Measurements from ENCODE around the gene LMNTD1.

Gene LMNTD1

GRCh38 chr12:25549120-25549519 is 4.0 kb downstream of the LMNTD1 start:
- no peak for TF ChIP-seq GLI4 (tag by site-specific recombination; IDR thresholded peaks at IDR 0.05)
- no peak for TF ChIP-seq ZNF114 (tag by site-specific recombination; IDR thresholded peaks at IDR 0.05)
- TF ChIP-seq ZNF133 (tag by site-specific recombination; IDR thresholded peaks at IDR 0.05) = no peak
- no peak for TF ChIP-seq ZBTB21 (tag by site-specific recombination; IDR thresholded peaks at IDR 0.05)
- TF ChIP-seq TCF7L2 (IDR thresholded peaks at IDR 0.05; ENCODE audit: borderline replicate concordance, low read depth, low read length) = no peak
- no peak for TF ChIP-seq ZNF488 (tag by site-specific recombination; IDR thresholded peaks at IDR 0.05)
- TF ChIP-seq, protein P1, sequence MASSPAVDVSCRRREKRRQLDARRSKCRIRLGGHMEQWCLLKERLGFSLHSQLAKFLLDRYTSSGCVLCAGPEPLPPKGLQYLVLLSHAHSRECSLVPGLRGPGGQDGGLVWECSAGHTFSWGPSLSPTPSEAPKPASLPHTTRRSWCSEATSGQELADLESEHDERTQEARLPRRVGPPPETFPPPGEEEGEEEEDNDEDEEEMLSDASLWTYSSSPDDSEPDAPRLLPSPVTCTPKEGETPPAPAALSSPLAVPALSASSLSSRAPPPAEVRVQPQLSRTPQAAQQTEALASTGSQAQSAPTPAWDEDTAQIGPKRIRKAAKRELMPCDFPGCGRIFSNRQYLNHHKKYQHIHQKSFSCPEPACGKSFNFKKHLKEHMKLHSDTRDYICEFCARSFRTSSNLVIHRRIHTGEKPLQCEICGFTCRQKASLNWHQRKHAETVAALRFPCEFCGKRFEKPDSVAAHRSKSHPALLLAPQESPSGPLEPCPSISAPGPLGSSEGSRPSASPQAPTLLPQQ (tag by site-specific recombination; IDR thresholded peaks at IDR 0.05) = no peak
- no peak for TF ChIP-seq ZNF654 (tag by site-specific recombination; IDR thresholded peaks at IDR 0.05; ENCODE audit: low read depth)
- no peak for TF ChIP-seq MEIS1 (CRISPR knock-in tag; IDR thresholded peaks at IDR 0.05; ENCODE audit: borderline replicate concordance)
- no peak for TF ChIP-seq ZNF140 (tag by site-specific recombination; IDR thresholded peaks at IDR 0.05)
- TF ChIP-seq ZFP37 (tag by site-specific recombination; IDR thresholded peaks at IDR 0.05) = no peak
- TF ChIP-seq ZNF202 (tag by site-specific recombination; IDR thresholded peaks at IDR 0.05; ENCODE audit: borderline replicate concordance) = no peak
- no peak for TF ChIP-seq KLF10 (tag by site-specific recombination; IDR thresholded peaks at IDR 0.05)
- TF ChIP-seq, protein P2, sequence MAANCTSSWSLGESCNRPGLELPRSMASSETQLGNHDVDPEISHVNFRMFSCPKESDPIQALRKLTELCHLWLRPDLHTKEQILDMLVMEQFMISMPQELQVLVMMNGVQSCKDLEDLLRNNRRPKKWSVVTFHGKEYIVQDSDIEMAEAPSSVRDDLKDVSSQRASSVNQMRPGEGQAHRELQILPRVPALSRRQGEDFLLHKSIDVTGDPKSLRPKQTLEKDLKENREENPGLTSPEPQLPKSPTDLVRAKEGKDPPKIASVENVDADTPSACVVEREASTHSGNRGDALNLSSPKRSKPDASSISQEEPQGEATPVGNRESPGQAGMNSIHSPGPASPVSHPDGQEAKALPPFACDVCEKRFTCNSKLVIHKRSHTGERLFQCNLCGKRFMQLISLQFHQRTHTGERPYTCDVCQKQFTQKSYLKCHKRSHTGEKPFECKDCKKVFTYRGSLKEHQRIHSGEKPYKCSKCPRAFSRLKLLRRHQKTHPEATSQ (tag by site-specific recombination; IDR thresholded peaks at IDR 0.05) = no peak
- no peak for TF ChIP-seq HOXC10 (CRISPR knock-in tag; IDR thresholded peaks at IDR 0.05)
- no peak for TF ChIP-seq ZNF148 (tag by site-specific recombination; IDR thresholded peaks at IDR 0.05; ENCODE audit: borderline replicate concordance)
- no peak for TF ChIP-seq ZNF530 (tag by site-specific recombination; IDR thresholded peaks at IDR 0.05; ENCODE audit: low read depth)
- TF ChIP-seq, protein P3, sequence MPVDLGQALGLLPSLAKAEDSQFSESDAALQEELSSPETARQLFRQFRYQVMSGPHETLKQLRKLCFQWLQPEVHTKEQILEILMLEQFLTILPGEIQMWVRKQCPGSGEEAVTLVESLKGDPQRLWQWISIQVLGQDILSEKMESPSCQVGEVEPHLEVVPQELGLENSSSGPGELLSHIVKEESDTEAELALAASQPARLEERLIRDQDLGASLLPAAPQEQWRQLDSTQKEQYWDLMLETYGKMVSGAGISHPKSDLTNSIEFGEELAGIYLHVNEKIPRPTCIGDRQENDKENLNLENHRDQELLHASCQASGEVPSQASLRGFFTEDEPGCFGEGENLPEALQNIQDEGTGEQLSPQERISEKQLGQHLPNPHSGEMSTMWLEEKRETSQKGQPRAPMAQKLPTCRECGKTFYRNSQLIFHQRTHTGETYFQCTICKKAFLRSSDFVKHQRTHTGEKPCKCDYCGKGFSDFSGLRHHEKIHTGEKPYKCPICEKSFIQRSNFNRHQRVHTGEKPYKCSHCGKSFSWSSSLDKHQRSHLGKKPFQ (tag by site-specific recombination; IDR thresholded peaks at IDR 0.05) = no peak
- Histone ChIP-seq H3K4me1 (ENCODE audit: control insufficient read depth, insufficient read depth, low read length) (no peaks in the 10 kb centered on the region), H3K36me3 (ENCODE audit: control insufficient read depth in 2 of 2, insufficient read depth in 1 of 2, low read length in 2 of 2) (no peaks in the 10 kb centered on the region), H3K27ac (ENCODE audit: extremely low read depth, low read depth, low read length) (no peak overlapping the region), H3K9me3 (ENCODE audit: control insufficient read depth, insufficient read depth, low read depth, low read length) (no peaks in the 10 kb centered on the region), H3K4me3 (ENCODE audit: low read depth, low read length) (no peak overlapping the region)
- ChIA-PET CTCF (no interaction called here), POLR2A (no interaction called here)

DNA sequence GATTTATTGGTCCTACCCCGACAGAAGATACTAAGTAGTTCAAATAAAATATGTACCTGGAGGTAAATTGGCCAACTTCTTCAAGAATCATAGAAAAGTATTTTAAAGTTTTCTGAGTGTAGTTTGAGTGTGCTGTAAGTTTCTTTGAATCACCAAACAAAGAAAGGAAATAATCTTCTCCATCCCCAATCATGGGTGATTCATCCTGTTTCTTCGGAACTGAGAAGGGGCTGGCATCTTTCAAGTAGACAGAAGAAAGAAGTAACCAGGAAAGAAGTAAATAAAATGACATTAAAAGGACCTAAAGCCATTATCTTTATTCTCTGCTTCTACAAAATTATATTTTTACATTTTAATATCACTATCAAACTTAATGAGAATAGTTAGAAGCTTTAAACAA is 6.8 kb downstream of the LMNTD1 start:
- no peaks in the 10 kb centered on the region for H3K9me3 ChIP-seq (ENCODE audit: control insufficient read depth, insufficient read depth, low read depth, low read length)
- no peaks in the 10 kb centered on the region for H3K4me1 ChIP-seq (ENCODE audit: control insufficient read depth, insufficient read depth, low read length)
- ChIA-PET CTCF (interaction anchor here (1.9 kb wide), 1 partner anchor 110 kb away, joined by 5 read pairs; no protein-coding TSS in a partner anchor), POLR2A (no interaction called here)
- H3K4me3 ChIP-seq (ENCODE audit: low read depth, low read length) = no peak overlapping the region
- H3K27ac ChIP-seq (ENCODE audit: extremely low read depth, low read depth, low read length) = no peak overlapping the region
- no peaks in the 10 kb centered on the region for H3K36me3 ChIP-seq (ENCODE audit: control insufficient read depth in 2 of 2, insufficient read depth in 1 of 2, low read length in 2 of 2)
- TF ChIP-seq ZNF544 (tag by site-specific recombination; IDR thresholded peaks at IDR 0.05) (no peak), PRDM1 (tag by site-specific recombination; IDR thresholded peaks at IDR 0.05) (no peak), ZNF670 (tag by site-specific recombination; IDR thresholded peaks at IDR 0.05; ENCODE audit: low read depth) (no peak), MZF1 (tag by site-specific recombination; IDR thresholded peaks at IDR 0.05; ENCODE audit: borderline replicate concordance) (no peak), KLF1 (tag by site-specific recombination; IDR thresholded peaks at IDR 0.05) (no peak), ZFHX2 (tag by site-specific recombination; conservative IDR thresholded peaks at IDR 0.05) (no peak), ZNF10 (tag by site-specific recombination; IDR thresholded peaks at IDR 0.05) (no peak), ZNF549 (tag by site-specific recombination; IDR thresholded peaks at IDR 0.05) (no peak), BCL11B (tag by site-specific recombination; IDR thresholded peaks at IDR 0.05; ENCODE audit: low read depth) (no peak), SCRT2 (tag by site-specific recombination; IDR thresholded peaks at IDR 0.05) (no peak)
- TF ChIP-seq, protein P4, sequence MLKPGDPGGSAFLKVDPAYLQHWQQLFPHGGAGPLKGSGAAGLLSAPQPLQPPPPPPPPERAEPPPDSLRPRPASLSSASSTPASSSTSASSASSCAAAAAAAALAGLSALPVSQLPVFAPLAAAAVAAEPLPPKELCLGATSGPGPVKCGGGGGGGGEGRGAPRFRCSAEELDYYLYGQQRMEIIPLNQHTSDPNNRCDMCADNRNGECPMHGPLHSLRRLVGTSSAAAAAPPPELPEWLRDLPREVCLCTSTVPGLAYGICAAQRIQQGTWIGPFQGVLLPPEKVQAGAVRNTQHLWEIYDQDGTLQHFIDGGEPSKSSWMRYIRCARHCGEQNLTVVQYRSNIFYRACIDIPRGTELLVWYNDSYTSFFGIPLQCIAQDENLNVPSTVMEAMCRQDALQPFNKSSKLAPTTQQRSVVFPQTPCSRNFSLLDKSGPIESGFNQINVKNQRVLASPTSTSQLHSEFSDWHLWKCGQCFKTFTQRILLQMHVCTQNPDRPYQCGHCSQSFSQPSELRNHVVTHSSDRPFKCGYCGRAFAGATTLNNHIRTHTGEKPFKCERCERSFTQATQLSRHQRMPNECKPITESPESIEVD (tag by site-specific recombination; IDR thresholded peaks at IDR 0.05) = no peak
